NCI-H2107 treated with DMSO at 0.1 percent for 48 hours (cell line): Measurements from ENCODE around the gene SNCB.

Experiments
- DNase-seq: peaks from one replicate; lab custom pipeline; 2025; ENCODE audit not compliant: unreplicated experiment; lab: John Stamatoyannopoulos, UW

The SNCB gene

GRCh38 chr5:176577312-176578176 is 52.8 kb downstream of the SNCB start:
- no peak for DNase-seq

GRCh38 chr5:176575488-176576422 is 54.6 kb downstream of the SNCB start:
- no peak for DNase-seq

- DNase-seq, result no peak
These were observed 55.3 kb downstream of the SNCB start for GRCh38 chr5:176575066-176575465.

GRCh38 chr5:176574297-176574591 is 56.1 kb downstream of the SNCB start:
- DNase-seq, result no peak

GRCh38 chr5:176573564-176574296 is 56.6 kb downstream of the SNCB start:
- DNase-seq, result peak; percentile 5
